DND-41 (cell line): ENCODE results near the gene CCR4.
"Not testable (repeated sequence)": the region's sequence is repeated elsewhere in the genome, so short reads cannot be mapped to it uniquely, and the experiment has no call there.

Experiments used
- ATAC-seq: fragments of 200-7000 bp; cut with Tn5 transposase; 3 replicates; pipeline ENCODE4 v1.9.1; 2021; ENCODE audit warnings: low read depth; ENCODE audit not compliant: insufficient read depth
- DNase-seq: peaks from one replicate; pipeline ENCODE4 v3.0.0-alpha.2; 2020
- H2AFZ ChIP-seq: 2 replicates; pipeline ENCODE4 v1.6.0; 2012; ENCODE audit warnings: low read depth, low read length
- H3K27ac ChIP-seq: 2 replicates; pipeline ENCODE4 v1.5.1; 2012; ENCODE audit warnings: low read length, inconsistent platforms
- H3K27me3 ChIP-seq: fragments of 200-600 bp; sonication (generic); 2 replicates; pipeline ENCODE4 v1.6.0; 2012; ENCODE audit warnings: low read length, mild to moderate bottlenecking, inconsistent platforms; ENCODE audit not compliant: insufficient read depth, poor library complexity
- H3K36me3 ChIP-seq: 2 replicates; pipeline ENCODE4 v1.5.1; 2012; ENCODE audit warnings: low read length, inconsistent platforms; ENCODE audit not compliant: insufficient read depth
- H3K4me1 ChIP-seq: 2 replicates; pipeline ENCODE4 v1.5.1; 2012; ENCODE audit warnings: mild to moderate bottlenecking, low read length; ENCODE audit not compliant: insufficient read depth
- H3K4me2 ChIP-seq: 2 replicates; pipeline ENCODE4 v1.6.0; 2012; ENCODE audit warnings: mild to moderate bottlenecking, moderate library complexity, low read length, inconsistent platforms; ENCODE audit not compliant: insufficient read depth
- H3K4me3 ChIP-seq, 2 experiments: fragments of 200-600 bp in 1 of 2; shearing (Covaris generic) in 1 of 2; 2 replicates each; pipeline ENCODE4 v1.5.1; 2012 to 2016; ENCODE audit warnings: inconsistent platforms in 2 of 2, low read length in 2 of 2, mild to moderate bottlenecking in 2 of 2, low read depth in 1 of 2, moderate library complexity in 1 of 2
- H3K79me2 ChIP-seq: 2 replicates; pipeline ENCODE4 v1.6.0; 2012; ENCODE audit warnings: low read length, inconsistent platforms; ENCODE audit not compliant: insufficient read depth
- H3K9ac ChIP-seq: 2 replicates; pipeline ENCODE4 v1.6.0; 2012; ENCODE audit warnings: low read depth, mild to moderate bottlenecking, inconsistent platforms, low read length, moderate library complexity
- H3K9me3 ChIP-seq: 2 replicates; pipeline ENCODE4 v1.5.1; 2012; ENCODE audit warnings: low read length, moderate library complexity, mild to moderate bottlenecking, inconsistent platforms; ENCODE audit not compliant: insufficient read depth, severe bottlenecking
- H4K20me1 ChIP-seq: 2 replicates; pipeline ENCODE4 v1.6.0; 2012; ENCODE audit warnings: low read length; ENCODE audit not compliant: insufficient read depth
- EZH2 ChIP-seq: IDR thresholded peaks from 3 replicates; pipeline ENCODE4 v1.6.1; 2012; ENCODE audit warnings: borderline replicate concordance, low read depth, mild to moderate bottlenecking, moderate library complexity, low read length, inconsistent platforms; ENCODE audit not compliant: severe bottlenecking
- TF ChIP-seq, protein P1 (sequence below): IDR thresholded peaks from 2 replicates; pipeline ENCODE4 v1.5.1; 2012; ENCODE audit warnings: borderline replicate concordance, low read length, moderate library complexity, mild to moderate bottlenecking; ENCODE audit not compliant: poor library complexity, severe bottlenecking; ENCODE audit errors: extremely low read depth

CCR4 gene

DNA sequence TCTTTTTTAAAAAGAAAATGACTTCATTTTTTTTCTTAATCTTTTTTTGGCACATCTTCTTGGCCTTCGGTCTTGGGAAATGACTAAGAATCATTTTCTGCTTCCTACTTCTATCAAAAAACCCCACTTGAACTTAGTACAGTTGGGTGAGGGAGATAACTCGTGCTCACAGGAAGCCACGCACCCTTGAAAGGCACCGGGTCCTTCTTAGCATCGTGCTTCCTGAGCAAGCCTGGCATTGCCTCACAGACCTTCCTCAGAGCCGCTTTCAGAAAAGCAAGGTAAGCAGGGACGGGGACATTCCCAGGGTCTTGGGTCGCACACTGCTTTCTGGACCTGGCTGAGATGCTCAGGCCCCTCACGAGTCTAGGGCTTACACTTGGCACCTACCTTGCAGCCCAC, at the start of gene CCR4:
Gene CCR4 (plus strand): TSS at position 235 of the 402 bp plus-strand sequence. CDS start 1,779 bp downstream, outside the sequence.
- H3K36me3 ChIP-seq = no peaks in the 10 kb centered on the region
- H3K4me3 ChIP-seq = no peak within 1 kb of the TSS
- no peak within 1 kb of the TSS for H3K4me2 ChIP-seq
- no peaks in the 10 kb centered on the region for H3K4me1 ChIP-seq
- TF ChIP-seq, protein P1, sequence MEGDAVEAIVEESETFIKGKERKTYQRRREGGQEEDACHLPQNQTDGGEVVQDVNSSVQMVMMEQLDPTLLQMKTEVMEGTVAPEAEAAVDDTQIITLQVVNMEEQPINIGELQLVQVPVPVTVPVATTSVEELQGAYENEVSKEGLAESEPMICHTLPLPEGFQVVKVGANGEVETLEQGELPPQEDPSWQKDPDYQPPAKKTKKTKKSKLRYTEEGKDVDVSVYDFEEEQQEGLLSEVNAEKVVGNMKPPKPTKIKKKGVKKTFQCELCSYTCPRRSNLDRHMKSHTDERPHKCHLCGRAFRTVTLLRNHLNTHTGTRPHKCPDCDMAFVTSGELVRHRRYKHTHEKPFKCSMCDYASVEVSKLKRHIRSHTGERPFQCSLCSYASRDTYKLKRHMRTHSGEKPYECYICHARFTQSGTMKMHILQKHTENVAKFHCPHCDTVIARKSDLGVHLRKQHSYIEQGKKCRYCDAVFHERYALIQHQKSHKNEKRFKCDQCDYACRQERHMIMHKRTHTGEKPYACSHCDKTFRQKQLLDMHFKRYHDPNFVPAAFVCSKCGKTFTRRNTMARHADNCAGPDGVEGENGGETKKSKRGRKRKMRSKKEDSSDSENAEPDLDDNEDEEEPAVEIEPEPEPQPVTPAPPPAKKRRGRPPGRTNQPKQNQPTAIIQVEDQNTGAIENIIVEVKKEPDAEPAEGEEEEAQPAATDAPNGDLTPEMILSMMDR = no peak
- TF ChIP-seq EZH2 = no peak
- no peaks in the 10 kb centered on the region for H3K79me2 ChIP-seq
- H3K9ac ChIP-seq = no peak within 1 kb of the TSS
- no peaks in the 10 kb centered on the region for H3K9me3 ChIP-seq
- H3K27ac ChIP-seq = no peak within 1 kb of the TSS
- peak; percentile 69 for ATAC-seq
- no peaks in the 10 kb centered on the region for H3K27me3 ChIP-seq
- no peaks in the 10 kb centered on the region for H4K20me1 ChIP-seq
- DNase-seq = peak; percentile 49
- no peak within 1 kb of the TSS for H2AFZ ChIP-seq

DNA sequence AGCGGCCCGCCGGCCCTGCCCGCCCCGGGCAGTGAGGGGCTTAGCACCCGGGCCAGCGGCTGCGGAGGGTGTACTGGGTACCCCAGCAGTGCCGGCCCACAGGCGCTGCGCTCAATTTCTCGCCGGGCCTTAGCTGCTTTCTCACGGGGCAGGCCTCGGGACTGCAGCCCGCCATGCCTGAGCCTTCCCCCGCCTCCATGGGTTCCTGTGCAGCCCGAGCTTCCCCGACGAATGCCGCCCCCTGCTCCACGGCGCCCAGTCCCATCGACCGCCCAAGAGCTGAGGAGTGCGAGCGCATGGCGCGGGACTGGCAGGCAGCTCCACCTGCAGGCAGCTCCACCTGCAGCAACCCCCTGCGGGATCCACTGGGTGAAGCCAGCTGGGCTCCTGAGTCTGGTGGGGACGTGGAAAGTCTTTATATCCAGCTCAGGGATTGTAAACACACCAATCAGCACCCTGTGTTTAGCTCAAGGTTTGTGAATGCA, 48.5 kb upstream of the CCR4 start:
- not testable (repeated sequence) for H3K36me3 ChIP-seq, H4K20me1 ChIP-seq, H3K4me2 ChIP-seq, H3K27ac ChIP-seq, ATAC-seq, H3K4me1 ChIP-seq, H3K27me3 ChIP-seq, H3K4me3 ChIP-seq, H3K79me2 ChIP-seq, H2AFZ ChIP-seq, H3K9ac ChIP-seq, H3K9me3 ChIP-seq
- peak; percentile 10 for DNase-seq

DNA sequence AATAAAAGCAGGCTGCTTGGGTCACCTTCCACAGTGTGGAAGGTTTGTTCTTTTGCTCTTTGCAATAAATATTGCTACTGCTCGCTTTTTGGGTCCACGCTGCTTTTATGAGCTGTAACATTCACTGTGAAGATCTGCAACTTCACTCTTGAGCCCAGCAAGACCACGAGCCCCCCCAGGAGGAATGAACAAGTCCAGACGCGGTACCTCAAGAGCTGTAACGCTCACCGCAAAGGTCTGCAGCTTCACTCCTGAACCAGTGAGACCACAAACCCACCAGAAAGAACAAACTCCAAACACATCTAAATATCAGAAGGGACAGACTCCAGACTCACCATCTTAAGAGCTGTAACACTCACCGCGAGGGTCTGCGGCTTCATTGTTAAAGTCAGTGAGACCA, 47.5 kb upstream of the CCR4 start:
- H3K9me3 ChIP-seq = no peaks in the 10 kb centered on the region
- H3K4me3 ChIP-seq = no peak overlapping the region
- H4K20me1 ChIP-seq = no peaks in the 10 kb centered on the region
- DNase-seq = peak; percentile 51
- H3K9ac ChIP-seq = no peak overlapping the region
- peak; percentile 62 for ATAC-seq
- no peaks in the 10 kb centered on the region for H3K79me2 ChIP-seq
- TF ChIP-seq EZH2 = no peak
- TF ChIP-seq, protein P1 = no peak
- no peaks in the 10 kb centered on the region for H3K4me1 ChIP-seq
- H3K27ac ChIP-seq = no peak overlapping the region
- H3K27me3 ChIP-seq = no peaks in the 10 kb centered on the region
- H2AFZ ChIP-seq = no peak overlapping the region
- H3K36me3 ChIP-seq = no peaks in the 10 kb centered on the region
- no peak overlapping the region for H3K4me2 ChIP-seq

DNA sequence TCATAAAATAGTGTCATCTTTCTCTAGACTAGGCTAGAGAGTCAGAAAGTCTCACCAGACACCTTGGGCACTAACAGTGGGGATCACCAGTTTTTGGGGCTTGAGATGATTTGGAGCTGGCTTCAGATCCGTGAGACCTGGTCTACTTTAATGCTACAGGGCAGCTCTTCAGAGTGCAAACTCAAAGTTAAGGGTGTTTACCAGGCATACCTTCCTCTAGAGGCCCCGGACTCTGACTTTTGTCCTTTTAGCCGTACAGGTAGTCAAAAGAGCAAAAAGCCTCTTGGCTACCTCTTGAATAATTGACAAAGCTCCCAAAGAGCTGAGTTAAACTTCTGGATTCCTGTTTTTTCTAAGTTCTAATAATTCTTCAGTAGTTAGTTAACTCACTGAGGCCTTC, 41.4 kb upstream of the CCR4 start:
- Histone ChIP-seq H3K4me3 (no peak overlapping the region), H2AFZ (no peak overlapping the region), H3K27ac (no peak overlapping the region), H4K20me1 (no peaks in the 10 kb centered on the region), H3K4me1 (no peaks in the 10 kb centered on the region), H3K9ac (no peak overlapping the region), H3K4me2 (no peak overlapping the region), H3K79me2 (no peaks in the 10 kb centered on the region), H3K9me3 (no peaks in the 10 kb centered on the region), H3K27me3 (no peaks in the 10 kb centered on the region), H3K36me3 (no peaks in the 10 kb centered on the region)
- ATAC-seq = no peak
- TF ChIP-seq, protein P1 = no peak
- no peak for DNase-seq
